Astrocyte of the spinal cord (primary cell): Measurements from ENCODE around the gene KIAA1958.

Experiments used
- DNase-seq: peaks from one replicate; pipeline ENCODE4 v3.0.0; 2011; ENCODE audit warnings: low read depth, low spot score
- H3K4me3 ChIP-seq: 2 replicates; pipeline ENCODE4 v1.5.1; 2011; ENCODE audit warnings: low read depth, mild to moderate bottlenecking, low read length, moderate library complexity
- CTCF ChIP-seq: IDR thresholded peaks from 2 replicates; pipeline ENCODE4 v1.5.1; 2012; ENCODE audit warnings: low read depth, mild to moderate bottlenecking, low read length, inconsistent platforms
- in situ Hi-C: cut with HindIII; loops from 2 replicates; pipeline ENCODE4 v1.10.0; 2017; ENCODE audit warnings: low sequenced_read_pairs

The KIAA1958 gene

GRCh38 chr9:112531666-112532282, 45.1 kb downstream of the KIAA1958 start:
- H3K4me3 ChIP-seq, result no peak overlapping the region
- in situ Hi-C loops, result no loop called here
- DNase-seq, result no peak
- no peak for TF ChIP-seq CTCF

GRCh38 chr9:112532427-112532826, 45.8 kb downstream of the KIAA1958 start:
- H3K4me3 ChIP-seq, result no peak overlapping the region
- peak; percentile 35 for DNase-seq
- in situ Hi-C loops, result no loop called here
- TF ChIP-seq CTCF, result no peak

- H3K4me3 ChIP-seq, result no peak overlapping the region
- in situ Hi-C loops, result no loop called here
- TF ChIP-seq CTCF, result no peak
- no peak for DNase-seq
Observed at GRCh38 chr9:112533660-112534059, 47.0 kb downstream of the KIAA1958 start.

- no peak overlapping the region for H3K4me3 ChIP-seq
- in situ Hi-C loops, result no loop called here
- no peak for TF ChIP-seq CTCF
- DNase-seq, result peak; percentile 45
Observed at GRCh38 chr9:112535301-112535700, 48.7 kb downstream of the KIAA1958 start.

GRCh38 chr9:112535811-112536210, 49.2 kb downstream of the KIAA1958 start:
- in situ Hi-C loops, result no loop called here
- DNase-seq, result peak; percentile 43

GRCh38 chr9:112537561-112537960, 50.9 kb downstream of the KIAA1958 start:
- TF ChIP-seq CTCF, result no peak
- no peak overlapping the region for H3K4me3 ChIP-seq
- in situ Hi-C loops, result no loop called here
- no peak for DNase-seq

More at GRCh38 chr9:112535811-112536210, 49.2 kb downstream of the KIAA1958 start:
- H3K4me3 ChIP-seq, result no peak overlapping the region
- TF ChIP-seq CTCF, result no peak
